ENCODE data around the gene IGIP.
"Not testable (repeated sequence)": the region's sequence is repeated elsewhere in the genome, so short reads cannot be mapped to it uniquely, and the experiment has no call there.

Gene IGIP

GRCh38 chr5:140143521-140144258 lies 18.0 kb downstream of the IGIP start:
- DNase-seq, result no peak

- no peak for DNase-seq
These were observed 19.5 kb downstream of the IGIP start for GRCh38 chr5:140145256-140145655.

GRCh38 chr5:140145818-140146522 lies 20.2 kb downstream of the IGIP start:
- peak; percentile 56 to 75 for DNase-seq

GRCh38 chr5:140146523-140146842 lies 20.7 kb downstream of the IGIP start:
- DNase-seq, result no peak

GRCh38 chr5:140147460-140147859 lies 21.7 kb downstream of the IGIP start:
- no peak for DNase-seq

GRCh38 chr5:140148508-140148907 lies 22.8 kb downstream of the IGIP start:
- no peak for DNase-seq

- no peak for DNase-seq
These were observed 24.5 kb downstream of the IGIP start for GRCh38 chr5:140150201-140150600.

GRCh38 chr5:140151144-140152021 lies 25.6 kb downstream of the IGIP start:
- DNase-seq, result no peak

GRCh38 chr5:140152022-140152999 lies 26.6 kb downstream of the IGIP start:
- DNase-seq, result no peak

GRCh38 chr5:140153255-140153654 lies 27.5 kb downstream of the IGIP start:
- DNase-seq, result no peak

GRCh38 chr5:140153905-140154304 lies 28.2 kb downstream of the IGIP start:
- DNase-seq, result no peak

- not testable (repeated sequence) for DNase-seq
These were observed 29.1 kb downstream of the IGIP start for GRCh38 chr5:140154710-140155381.

- DNase-seq, result peak; percentile 90 to 91
These were observed 31.5 kb downstream of the IGIP start for GRCh38 chr5:140157032-140157781.

- DNase-seq, result no peak
These were observed 33.5 kb downstream of the IGIP start for GRCh38 chr5:140159014-140159927.

- no peak for DNase-seq
These were observed 36.5 kb downstream of the IGIP start for GRCh38 chr5:140162275-140162674.

- no peak for DNase-seq
These were observed 37.0 kb downstream of the IGIP start for GRCh38 chr5:140162781-140163180.

- DNase-seq, result no peak
These were observed 39.6 kb downstream of the IGIP start for GRCh38 chr5:140165101-140165922.

GRCh38 chr5:140165923-140166270 lies 40.2 kb downstream of the IGIP start:
- no peak for DNase-seq

- no peak for DNase-seq
These were observed 41.2 kb downstream of the IGIP start for GRCh38 chr5:140166911-140167310.
